HepG2 (cell line): ENCODE data around the gene IRX3. TPM values are rescaled to one million over a fixed set of nuclear protein-coding genes. Genes with fewer than 3 reads are reported as not detected.

ENCODE experiments used
- ASH2L ChIP-seq: fragments of 300-600, 200-600 bp; sonication (generic); IDR thresholded peaks from 2 replicates; pipeline ENCODE4 v1.7.0; 2017; ENCODE audit warnings: low read depth, mild to moderate bottlenecking, moderate library complexity, mixed read lengths, low read length; ENCODE audit not compliant: insufficient read length
- ETV5 ChIP-seq: IDR thresholded peaks from 2 replicates; pipeline ENCODE4 v1.6.1; 2018; ENCODE audit warnings: missing biosample characterization, missing genetic modification reagents, inconsistent platforms, borderline replicate concordance
- KLF16 ChIP-seq, 2 experiments: sonication (generic) in 1 of 2; formaldehyde crosslinking in 1 of 2; IDR thresholded peaks; 2 replicates each; pipeline versions ENCODE4 v1.6.1 to v1.8.0; 2016 to 2023; ENCODE audit warnings: missing genetic modification reagents in 2 of 2, missing compliant biosample characterization in 1 of 2
- REXO4 ChIP-seq: sonication (generic); formaldehyde crosslinking; IDR thresholded peaks from 2 replicates; pipeline ENCODE4 v1.8.0; 2022; ENCODE audit warnings: missing genetic modification reagents, mild to moderate bottlenecking, borderline replicate concordance
- RFXANK ChIP-seq: IDR thresholded peaks from 2 replicates; pipeline ENCODE4 v1.6.1; 2016
- ZBTB20 ChIP-seq: sonication (generic); formaldehyde crosslinking; IDR thresholded peaks from 2 replicates; pipeline ENCODE4 v1.8.1; 2023; ENCODE audit warnings: missing genetic modification reagents, low read depth, mild to moderate bottlenecking, borderline replicate concordance
- ZNF788 ChIP-seq: sonication (generic); formaldehyde crosslinking; IDR thresholded peaks from 2 replicates; pipeline ENCODE4 v1.5.0; 2020; ENCODE audit warnings: mild to moderate bottlenecking, missing genetic modification reagents, borderline replicate concordance
- ZSCAN21 ChIP-seq: sonication (generic); formaldehyde crosslinking; IDR thresholded peaks from 2 replicates; pipeline ENCODE4 v1.8.0; 2022; ENCODE audit warnings: mild to moderate bottlenecking, missing genetic modification reagents, moderate library complexity, borderline replicate concordance
- polyA plus RNA-seq, 8 experiments: library from polyadenylated mRNA; depleted of rRNA in 3 of 8; stranded (reverse) in 7 of 8; unstranded in 1 of 8; fragments of >200 nt; fragmentation: Illumina TruSeq in 4 of 8; extraction: Trizol in 4 of 8; gene quantifications; 2 replicates each; pipeline versions ENCODE4 v1.2.1 to v1.2.3, GENCODE V29; 2011 to 2016; ENCODE audit warnings: low read depth in 4 of 8, missing spikeins in 1 of 8, mixed read lengths in 1 of 8; ENCODE audit not compliant: insufficient read depth in 1 of 8
- total RNA-seq, 5 experiments: library from RNA; depleted of rRNA; stranded (reverse); fragments of >200 nt; fragmentation: Illumina TruSeq; extraction: Trizol; gene quantifications; 2 replicates each; pipeline ENCODE4 v1.2.3, GENCODE V29; 2016; ENCODE audit warnings: low read depth in 1 of 5
- TF ChIP-seq, protein P1 (sequence below): sonication (generic); formaldehyde crosslinking; IDR thresholded peaks from 2 replicates; pipeline ENCODE4 v1.8.1; 2023; ENCODE audit warnings: mild to moderate bottlenecking, moderate library complexity, missing genetic modification reagents
- TF ChIP-seq, protein P2 (sequence below): sonication (generic); formaldehyde crosslinking; IDR thresholded peaks from 2 replicates; pipeline ENCODE4 v1.5.0; 2020; ENCODE audit warnings: mild to moderate bottlenecking, missing genetic modification reagents, borderline replicate concordance
- TF ChIP-seq, protein P3 (sequence below): sonication (generic); formaldehyde crosslinking; IDR thresholded peaks from 2 replicates; pipeline ENCODE4 v1.8.0; 2022; ENCODE audit warnings: mild to moderate bottlenecking, missing genetic modification reagents; ENCODE audit not compliant: insufficient replicate concordance
- TF ChIP-seq, protein P4 (sequence below): sonication (generic); formaldehyde crosslinking; IDR thresholded peaks from 2 replicates; pipeline ENCODE4 v1.5.1; 2020; ENCODE audit warnings: mild to moderate bottlenecking, missing genetic modification reagents, moderate library complexity
- TF ChIP-seq, protein P5 (sequence below): IDR thresholded peaks from 2 replicates; pipeline ENCODE4 v1.6.1; 2016; ENCODE audit warnings: control low read depth

Gene IRX3
- total and polyA plus RNA-seq, 2 of the 13 experiments (the other 11 are each of a cell fraction or from before 2014, with no cell fraction given) = 9.2 to 16.4 TPM

DNA sequence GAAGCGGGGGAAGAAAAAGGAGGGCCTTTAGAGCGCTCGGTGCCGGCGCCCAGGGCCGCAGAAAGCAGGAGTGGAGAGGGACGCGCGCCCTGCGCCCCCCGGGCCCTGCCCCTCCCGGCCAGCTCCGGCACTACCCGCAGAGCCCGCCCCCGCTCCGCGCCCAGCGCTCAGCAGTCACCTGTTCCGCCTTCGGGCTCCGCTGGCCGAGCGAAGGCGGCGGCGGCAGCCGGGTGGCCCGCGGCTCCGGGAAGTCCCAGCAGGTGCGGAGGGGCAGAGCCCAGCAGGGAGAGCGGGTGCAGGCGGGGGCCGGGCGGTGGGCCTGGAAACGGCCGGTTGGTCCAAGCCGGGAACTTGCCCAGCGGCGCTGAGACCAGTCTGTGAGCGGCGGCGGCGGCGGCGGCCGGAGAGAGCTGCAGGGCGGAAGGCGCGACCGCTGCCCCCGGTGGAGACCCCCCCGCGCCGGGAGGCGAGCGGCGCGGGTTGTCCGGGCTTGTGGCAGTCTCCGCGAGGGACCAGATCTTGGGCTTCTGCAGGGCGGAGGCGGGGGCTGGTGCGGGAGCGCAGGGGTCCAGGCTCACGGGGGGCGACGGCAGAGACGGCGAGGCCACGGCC lies 2.2 kb downstream of the IRX3 start (continued):
- TF ChIP-seq, protein P1, sequence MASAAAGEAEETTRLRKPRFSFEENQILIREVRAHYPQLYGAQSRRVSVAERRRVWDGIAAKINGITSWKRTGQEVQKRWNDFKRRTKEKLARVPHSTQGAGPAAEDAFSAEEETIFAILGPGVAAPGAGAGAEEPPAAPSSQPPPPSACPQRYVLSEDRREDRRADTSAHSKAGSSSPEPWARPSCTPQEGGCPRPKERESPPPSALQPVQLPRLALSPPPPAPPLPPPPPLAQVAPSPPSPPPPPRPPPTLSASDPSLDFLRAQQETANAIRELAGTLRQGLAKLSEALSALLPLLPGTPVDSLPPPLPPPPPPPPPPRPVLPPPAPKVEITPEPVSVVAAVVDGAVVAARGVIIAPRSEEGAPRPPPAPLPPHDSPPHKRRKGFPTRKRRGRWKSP = no peak
- TF ChIP-seq ZSCAN21 (CRISPR knock-in tag) = peak; percentile 7; the same call in 1 of the 2 replicates
- TF ChIP-seq ASH2L = peak; percentile 5
- TF ChIP-seq ETV5 = peak; percentile 4; the same call in 1 of the 2 replicates
- TF ChIP-seq KLF16 (CRISPR knock-in tag; IDR thresholded peaks at IDR 0.05) = peak in 1 of 2 experiments; percentile 14; a peak in 1 of 4 replicates
- TF ChIP-seq RFXANK (CRISPR knock-in tag) = no peak
- TF ChIP-seq, protein P2, sequence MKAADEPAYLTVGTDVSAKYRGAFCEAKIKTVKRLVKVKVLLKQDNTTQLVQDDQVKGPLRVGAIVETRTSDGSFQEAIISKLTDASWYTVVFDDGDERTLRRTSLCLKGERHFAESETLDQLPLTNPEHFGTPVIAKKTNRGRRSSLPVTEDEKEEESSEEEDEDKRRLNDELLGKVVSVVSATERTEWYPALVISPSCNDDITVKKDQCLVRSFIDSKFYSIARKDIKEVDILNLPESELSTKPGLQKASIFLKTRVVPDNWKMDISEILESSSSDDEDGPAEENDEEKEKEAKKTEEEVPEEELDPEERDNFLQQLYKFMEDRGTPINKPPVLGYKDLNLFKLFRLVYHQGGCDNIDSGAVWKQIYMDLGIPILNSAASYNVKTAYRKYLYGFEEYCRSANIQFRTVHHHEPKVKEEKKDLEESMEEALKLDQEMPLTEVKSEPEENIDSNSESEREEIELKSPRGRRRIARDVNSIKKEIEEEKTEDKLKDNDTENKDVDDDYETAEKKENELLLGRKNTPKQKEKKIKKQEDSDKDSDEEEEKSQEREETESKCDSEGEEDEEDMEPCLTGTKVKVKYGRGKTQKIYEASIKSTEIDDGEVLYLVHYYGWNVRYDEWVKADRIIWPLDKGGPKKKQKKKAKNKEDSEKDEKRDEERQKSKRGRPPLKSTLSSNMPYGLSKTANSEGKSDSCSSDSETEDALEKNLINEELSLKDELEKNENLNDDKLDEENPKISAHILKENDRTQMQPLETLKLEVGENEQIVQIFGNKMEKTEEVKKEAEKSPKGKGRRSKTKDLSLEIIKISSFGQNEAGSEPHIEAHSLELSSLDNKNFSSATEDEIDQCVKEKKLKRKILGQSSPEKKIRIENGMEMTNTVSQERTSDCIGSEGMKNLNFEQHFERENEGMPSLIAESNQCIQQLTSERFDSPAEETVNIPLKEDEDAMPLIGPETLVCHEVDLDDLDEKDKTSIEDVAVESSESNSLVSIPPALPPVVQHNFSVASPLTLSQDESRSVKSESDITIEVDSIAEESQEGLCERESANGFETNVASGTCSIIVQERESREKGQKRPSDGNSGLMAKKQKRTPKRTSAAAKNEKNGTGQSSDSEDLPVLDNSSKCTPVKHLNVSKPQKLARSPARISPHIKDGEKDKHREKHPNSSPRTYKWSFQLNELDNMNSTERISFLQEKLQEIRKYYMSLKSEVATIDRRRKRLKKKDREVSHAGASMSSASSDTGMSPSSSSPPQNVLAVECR = no peak; the same call in 1 of the 2 replicates
- TF ChIP-seq ZBTB20 = no peak
- no peak for TF ChIP-seq REXO4 (CRISPR knock-in tag)
- TF ChIP-seq, protein P3, sequence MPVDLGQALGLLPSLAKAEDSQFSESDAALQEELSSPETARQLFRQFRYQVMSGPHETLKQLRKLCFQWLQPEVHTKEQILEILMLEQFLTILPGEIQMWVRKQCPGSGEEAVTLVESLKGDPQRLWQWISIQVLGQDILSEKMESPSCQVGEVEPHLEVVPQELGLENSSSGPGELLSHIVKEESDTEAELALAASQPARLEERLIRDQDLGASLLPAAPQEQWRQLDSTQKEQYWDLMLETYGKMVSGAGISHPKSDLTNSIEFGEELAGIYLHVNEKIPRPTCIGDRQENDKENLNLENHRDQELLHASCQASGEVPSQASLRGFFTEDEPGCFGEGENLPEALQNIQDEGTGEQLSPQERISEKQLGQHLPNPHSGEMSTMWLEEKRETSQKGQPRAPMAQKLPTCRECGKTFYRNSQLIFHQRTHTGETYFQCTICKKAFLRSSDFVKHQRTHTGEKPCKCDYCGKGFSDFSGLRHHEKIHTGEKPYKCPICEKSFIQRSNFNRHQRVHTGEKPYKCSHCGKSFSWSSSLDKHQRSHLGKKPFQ (CRISPR knock-in tag) = no peak
- TF ChIP-seq, protein P4, sequence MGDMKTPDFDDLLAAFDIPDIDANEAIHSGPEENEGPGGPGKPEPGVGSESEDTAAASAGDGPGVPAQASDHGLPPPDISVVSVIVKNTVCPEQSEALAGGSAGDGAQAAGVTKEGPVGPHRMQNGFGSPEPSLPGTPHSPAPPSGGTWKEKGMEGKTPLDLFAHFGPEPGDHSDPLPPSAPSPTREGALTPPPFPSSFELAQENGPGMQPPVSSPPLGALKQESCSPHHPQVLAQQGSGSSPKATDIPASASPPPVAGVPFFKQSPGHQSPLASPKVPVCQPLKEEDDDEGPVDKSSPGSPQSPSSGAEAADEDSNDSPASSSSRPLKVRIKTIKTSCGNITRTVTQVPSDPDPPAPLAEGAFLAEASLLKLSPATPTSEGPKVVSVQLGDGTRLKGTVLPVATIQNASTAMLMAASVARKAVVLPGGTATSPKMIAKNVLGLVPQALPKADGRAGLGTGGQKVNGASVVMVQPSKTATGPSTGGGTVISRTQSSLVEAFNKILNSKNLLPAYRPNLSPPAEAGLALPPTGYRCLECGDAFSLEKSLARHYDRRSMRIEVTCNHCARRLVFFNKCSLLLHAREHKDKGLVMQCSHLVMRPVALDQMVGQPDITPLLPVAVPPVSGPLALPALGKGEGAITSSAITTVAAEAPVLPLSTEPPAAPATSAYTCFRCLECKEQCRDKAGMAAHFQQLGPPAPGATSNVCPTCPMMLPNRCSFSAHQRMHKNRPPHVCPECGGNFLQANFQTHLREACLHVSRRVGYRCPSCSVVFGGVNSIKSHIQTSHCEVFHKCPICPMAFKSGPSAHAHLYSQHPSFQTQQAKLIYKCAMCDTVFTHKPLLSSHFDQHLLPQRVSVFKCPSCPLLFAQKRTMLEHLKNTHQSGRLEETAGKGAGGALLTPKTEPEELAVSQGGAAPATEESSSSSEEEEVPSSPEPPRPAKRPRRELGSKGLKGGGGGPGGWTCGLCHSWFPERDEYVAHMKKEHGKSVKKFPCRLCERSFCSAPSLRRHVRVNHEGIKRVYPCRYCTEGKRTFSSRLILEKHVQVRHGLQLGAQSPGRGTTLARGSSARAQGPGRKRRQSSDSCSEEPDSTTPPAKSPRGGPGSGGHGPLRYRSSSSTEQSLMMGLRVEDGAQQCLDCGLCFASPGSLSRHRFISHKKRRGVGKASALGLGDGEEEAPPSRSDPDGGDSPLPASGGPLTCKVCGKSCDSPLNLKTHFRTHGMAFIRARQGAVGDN (CRISPR knock-in tag) = peak; percentile 61
- no peak for TF ChIP-seq ZNF788 (CRISPR knock-in tag)
- TF ChIP-seq, protein P5, sequence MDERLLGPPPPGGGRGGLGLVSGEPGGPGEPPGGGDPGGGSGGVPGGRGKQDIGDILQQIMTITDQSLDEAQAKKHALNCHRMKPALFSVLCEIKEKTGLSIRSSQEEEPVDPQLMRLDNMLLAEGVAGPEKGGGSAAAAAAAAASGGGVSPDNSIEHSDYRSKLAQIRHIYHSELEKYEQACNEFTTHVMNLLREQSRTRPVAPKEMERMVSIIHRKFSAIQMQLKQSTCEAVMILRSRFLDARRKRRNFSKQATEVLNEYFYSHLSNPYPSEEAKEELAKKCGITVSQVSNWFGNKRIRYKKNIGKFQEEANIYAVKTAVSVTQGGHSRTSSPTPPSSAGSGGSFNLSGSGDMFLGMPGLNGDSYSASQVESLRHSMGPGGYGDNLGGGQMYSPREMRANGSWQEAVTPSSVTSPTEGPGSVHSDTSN (CRISPR knock-in tag) = no peak
